SK-N-SH treated with all-trans-retinoic acid at 6 μM for 48 hours (cell line): ENCODE measurements around the gene NPFF.

Experiments used
- ATAC-seq: fragments of 200-7000 bp; cut with Tn5 transposase; 3 replicates; pipeline ENCODE4 v1.9.1; 2020; ENCODE audit warnings: mild to moderate bottlenecking, moderate library complexity
- ARNTL ChIP-seq: fragments of 450-650 bp; formaldehyde crosslinking; IDR thresholded peaks from 2 replicates; pipeline ENCODE4 v1.5.0; 2020; ENCODE audit warnings: low read depth, mild to moderate bottlenecking, moderate library complexity, borderline replicate concordance
- BACH2 ChIP-seq: fragments of 250-450 bp; sonication (Bioruptor Pico); IDR thresholded peaks from 2 replicates; pipeline ENCODE4 v1.9.0; 2021; ENCODE audit warnings: mild to moderate bottlenecking, borderline replicate concordance
- CSDC2 ChIP-seq: fragments of 250-450 bp; sonication (Bioruptor Pico); IDR thresholded peaks from 2 replicates; pipeline ENCODE4 v1.5.0; 2020; ENCODE audit warnings: mild to moderate bottlenecking, moderate library complexity
- GLIS3 ChIP-seq: fragments of 250-450 bp; sonication (Bioruptor Pico); IDR thresholded peaks from 2 replicates; pipeline ENCODE4 v1.5.0; 2020; ENCODE audit warnings: mild to moderate bottlenecking, moderate library complexity
- OSR1 ChIP-seq: fragments of 250-450 bp; sonication (Bioruptor Pico); IDR thresholded peaks from 2 replicates; pipeline ENCODE4 v1.8.0; 2022; ENCODE audit warnings: moderate library complexity, mild to moderate bottlenecking, inconsistent platforms
- PPARA ChIP-seq: fragments of 250-450 bp; sonication (Bioruptor Pico); IDR thresholded peaks from 2 replicates; pipeline ENCODE4 v1.5.0; 2020; ENCODE audit warnings: mild to moderate bottlenecking, borderline replicate concordance
- RARB ChIP-seq: fragments of 250-450 bp; sonication (Bioruptor Pico); IDR thresholded peaks from 2 replicates; pipeline ENCODE4 v1.8.0; 2021; ENCODE audit warnings: mild to moderate bottlenecking, moderate library complexity
- SNAI2 ChIP-seq: fragments of 250-450 bp; sonication (Bioruptor Pico); IDR thresholded peaks from 2 replicates; pipeline ENCODE4 v1.5.0; 2020; ENCODE audit warnings: mild to moderate bottlenecking, moderate library complexity
- TCF4 ChIP-seq: fragments of 250-450 bp; sonication (Bioruptor Pico); IDR thresholded peaks from 2 replicates; pipeline ENCODE4 v1.8.0; 2021; ENCODE audit warnings: mild to moderate bottlenecking, moderate library complexity, borderline replicate concordance
- TOX ChIP-seq: fragments of 250-450 bp; sonication (Bioruptor Pico); IDR thresholded peaks from 2 replicates; pipeline ENCODE4 v1.8.0; 2021; ENCODE audit warnings: mild to moderate bottlenecking, moderate library complexity, borderline replicate concordance
- ZC3H10 ChIP-seq: fragments of 250-450 bp; sonication (Bioruptor Pico); IDR thresholded peaks from 2 replicates; pipeline ENCODE4 v1.5.1; 2021; ENCODE audit warnings: mild to moderate bottlenecking, moderate library complexity
- ZFP30 ChIP-seq: fragments of 450-650 bp; formaldehyde crosslinking; IDR thresholded peaks from 2 replicates; pipeline ENCODE4 v1.5.0; 2022; ENCODE audit warnings: mild to moderate bottlenecking, moderate library complexity
- ZNF565 ChIP-seq: fragments of 450-650 bp; formaldehyde crosslinking; conservative IDR thresholded peaks from 2 replicates; pipeline ENCODE4 v1.5.0; 2020; ENCODE audit warnings: low read depth, mild to moderate bottlenecking, moderate library complexity
- ZNF70 ChIP-seq: fragments of 450-650 bp; formaldehyde crosslinking; IDR thresholded peaks from 2 replicates; pipeline ENCODE4 v1.5.0; 2020; ENCODE audit warnings: mild to moderate bottlenecking, moderate library complexity
- ZNF8 ChIP-seq: fragments of 450-650 bp; formaldehyde crosslinking; IDR thresholded peaks from 2 replicates; pipeline ENCODE4 v1.5.0; 2020; ENCODE audit warnings: mild to moderate bottlenecking, moderate library complexity
- TF ChIP-seq, protein P1 (sequence below): fragments of 250-450 bp; sonication (Bioruptor Pico); IDR thresholded peaks from 2 replicates; pipeline ENCODE4 v1.5.0; 2020; ENCODE audit warnings: mild to moderate bottlenecking, moderate library complexity
- TF ChIP-seq, protein P2 (sequence below): fragments of 250-450 bp; sonication (Bioruptor Pico); IDR thresholded peaks from 2 replicates; pipeline ENCODE4 v1.5.1; 2021; ENCODE audit warnings: mild to moderate bottlenecking, moderate library complexity
- TF ChIP-seq, protein P3 (sequence below): fragments of 250-450 bp; sonication (Bioruptor Pico); IDR thresholded peaks from 2 replicates; pipeline ENCODE4 v1.5.1; 2020; ENCODE audit warnings: low read depth, mild to moderate bottlenecking, moderate library complexity
- TF ChIP-seq, protein P4 (sequence below): fragments of 250-450 bp; sonication (Bioruptor Pico); IDR thresholded peaks from 2 replicates; pipeline ENCODE4 v1.8.0; 2020; ENCODE audit warnings: mild to moderate bottlenecking, moderate library complexity, borderline replicate concordance
- TF ChIP-seq, protein P5 (sequence below): fragments of 250-450 bp; sonication (Bioruptor Pico); IDR thresholded peaks from 2 replicates; pipeline ENCODE4 v1.8.0; 2021; ENCODE audit warnings: low read depth, mild to moderate bottlenecking, moderate library complexity, borderline replicate concordance

The NPFF gene

DNA sequence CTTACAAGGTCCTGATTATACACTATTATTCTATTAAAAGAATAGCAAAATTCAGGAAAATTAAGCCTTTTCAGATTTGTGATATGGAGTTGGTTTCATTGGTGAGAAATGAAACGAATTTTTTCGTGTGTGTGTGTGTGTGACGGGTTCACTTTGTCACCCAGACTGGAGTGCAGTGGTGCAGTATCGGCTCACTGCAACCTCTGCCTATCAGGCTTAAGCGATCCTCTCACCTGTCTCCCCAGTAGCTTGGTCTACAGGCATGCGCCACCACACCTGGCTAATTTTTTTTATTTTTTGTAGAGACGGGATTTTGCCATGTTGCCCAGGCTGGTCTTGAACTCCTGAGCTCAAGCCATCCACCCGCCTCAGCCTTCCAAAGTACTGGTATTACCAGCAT lies 45.7 kb downstream of the NPFF start:
- ATAC-seq, result no peak
- TF ChIP-seq, protein P1, sequence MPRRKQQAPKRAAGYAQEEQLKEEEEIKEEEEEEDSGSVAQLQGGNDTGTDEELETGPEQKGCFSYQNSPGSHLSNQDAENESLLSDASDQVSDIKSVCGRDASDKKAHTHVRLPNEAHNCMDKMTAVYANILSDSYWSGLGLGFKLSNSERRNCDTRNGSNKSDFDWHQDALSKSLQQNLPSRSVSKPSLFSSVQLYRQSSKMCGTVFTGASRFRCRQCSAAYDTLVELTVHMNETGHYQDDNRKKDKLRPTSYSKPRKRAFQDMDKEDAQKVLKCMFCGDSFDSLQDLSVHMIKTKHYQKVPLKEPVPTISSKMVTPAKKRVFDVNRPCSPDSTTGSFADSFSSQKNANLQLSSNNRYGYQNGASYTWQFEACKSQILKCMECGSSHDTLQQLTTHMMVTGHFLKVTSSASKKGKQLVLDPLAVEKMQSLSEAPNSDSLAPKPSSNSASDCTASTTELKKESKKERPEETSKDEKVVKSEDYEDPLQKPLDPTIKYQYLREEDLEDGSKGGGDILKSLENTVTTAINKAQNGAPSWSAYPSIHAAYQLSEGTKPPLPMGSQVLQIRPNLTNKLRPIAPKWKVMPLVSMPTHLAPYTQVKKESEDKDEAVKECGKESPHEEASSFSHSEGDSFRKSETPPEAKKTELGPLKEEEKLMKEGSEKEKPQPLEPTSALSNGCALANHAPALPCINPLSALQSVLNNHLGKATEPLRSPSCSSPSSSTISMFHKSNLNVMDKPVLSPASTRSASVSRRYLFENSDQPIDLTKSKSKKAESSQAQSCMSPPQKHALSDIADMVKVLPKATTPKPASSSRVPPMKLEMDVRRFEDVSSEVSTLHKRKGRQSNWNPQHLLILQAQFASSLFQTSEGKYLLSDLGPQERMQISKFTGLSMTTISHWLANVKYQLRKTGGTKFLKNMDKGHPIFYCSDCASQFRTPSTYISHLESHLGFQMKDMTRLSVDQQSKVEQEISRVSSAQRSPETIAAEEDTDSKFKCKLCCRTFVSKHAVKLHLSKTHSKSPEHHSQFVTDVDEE (CRISPR knock-in tag), result no peak
- TF ChIP-seq SNAI2 (no peak), ZNF565 (CRISPR knock-in tag) (no peak), ARNTL (CRISPR knock-in tag) (no peak), TOX (no peak), ZFP30 (CRISPR knock-in tag) (no peak), OSR1 (CRISPR knock-in tag) (no peak), GLIS3 (no peak)
- TF ChIP-seq, protein P2, sequence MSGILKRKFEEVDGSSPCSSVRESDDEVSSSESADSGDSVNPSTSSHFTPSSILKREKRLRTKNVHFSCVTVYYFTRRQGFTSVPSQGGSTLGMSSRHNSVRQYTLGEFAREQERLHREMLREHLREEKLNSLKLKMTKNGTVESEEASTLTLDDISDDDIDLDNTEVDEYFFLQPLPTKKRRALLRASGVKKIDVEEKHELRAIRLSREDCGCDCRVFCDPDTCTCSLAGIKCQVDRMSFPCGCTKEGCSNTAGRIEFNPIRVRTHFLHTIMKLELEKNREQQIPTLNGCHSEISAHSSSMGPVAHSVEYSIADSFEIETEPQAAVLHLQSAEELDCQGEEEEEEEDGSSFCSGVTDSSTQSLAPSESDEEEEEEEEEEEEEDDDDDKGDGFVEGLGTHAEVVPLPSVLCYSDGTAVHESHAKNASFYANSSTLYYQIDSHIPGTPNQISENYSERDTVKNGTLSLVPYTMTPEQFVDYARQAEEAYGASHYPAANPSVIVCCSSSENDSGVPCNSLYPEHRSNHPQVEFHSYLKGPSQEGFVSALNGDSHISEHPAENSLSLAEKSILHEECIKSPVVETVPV (CRISPR knock-in tag), result no peak
- TF ChIP-seq, protein P3, sequence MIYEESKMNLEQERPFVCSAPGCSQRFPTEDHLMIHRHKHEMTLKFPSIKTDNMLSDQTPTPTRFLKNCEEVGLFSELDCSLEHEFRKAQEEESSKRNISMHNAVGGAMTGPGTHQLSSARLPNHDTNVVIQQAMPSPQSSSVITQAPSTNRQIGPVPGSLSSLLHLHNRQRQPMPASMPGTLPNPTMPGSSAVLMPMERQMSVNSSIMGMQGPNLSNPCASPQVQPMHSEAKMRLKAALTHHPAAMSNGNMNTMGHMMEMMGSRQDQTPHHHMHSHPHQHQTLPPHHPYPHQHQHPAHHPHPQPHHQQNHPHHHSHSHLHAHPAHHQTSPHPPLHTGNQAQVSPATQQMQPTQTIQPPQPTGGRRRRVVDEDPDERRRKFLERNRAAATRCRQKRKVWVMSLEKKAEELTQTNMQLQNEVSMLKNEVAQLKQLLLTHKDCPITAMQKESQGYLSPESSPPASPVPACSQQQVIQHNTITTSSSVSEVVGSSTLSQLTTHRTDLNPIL, result no peak
- TF ChIP-seq, protein P4, sequence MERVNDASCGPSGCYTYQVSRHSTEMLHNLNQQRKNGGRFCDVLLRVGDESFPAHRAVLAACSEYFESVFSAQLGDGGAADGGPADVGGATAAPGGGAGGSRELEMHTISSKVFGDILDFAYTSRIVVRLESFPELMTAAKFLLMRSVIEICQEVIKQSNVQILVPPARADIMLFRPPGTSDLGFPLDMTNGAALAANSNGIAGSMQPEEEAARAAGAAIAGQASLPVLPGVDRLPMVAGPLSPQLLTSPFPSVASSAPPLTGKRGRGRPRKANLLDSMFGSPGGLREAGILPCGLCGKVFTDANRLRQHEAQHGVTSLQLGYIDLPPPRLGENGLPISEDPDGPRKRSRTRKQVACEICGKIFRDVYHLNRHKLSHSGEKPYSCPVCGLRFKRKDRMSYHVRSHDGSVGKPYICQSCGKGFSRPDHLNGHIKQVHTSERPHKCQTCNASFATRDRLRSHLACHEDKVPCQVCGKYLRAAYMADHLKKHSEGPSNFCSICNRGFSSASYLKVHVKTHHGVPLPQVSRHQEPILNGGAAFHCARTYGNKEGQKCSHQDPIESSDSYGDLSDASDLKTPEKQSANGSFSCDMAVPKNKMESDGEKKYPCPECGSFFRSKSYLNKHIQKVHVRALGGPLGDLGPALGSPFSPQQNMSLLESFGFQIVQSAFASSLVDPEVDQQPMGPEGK, result no peak

DNA sequence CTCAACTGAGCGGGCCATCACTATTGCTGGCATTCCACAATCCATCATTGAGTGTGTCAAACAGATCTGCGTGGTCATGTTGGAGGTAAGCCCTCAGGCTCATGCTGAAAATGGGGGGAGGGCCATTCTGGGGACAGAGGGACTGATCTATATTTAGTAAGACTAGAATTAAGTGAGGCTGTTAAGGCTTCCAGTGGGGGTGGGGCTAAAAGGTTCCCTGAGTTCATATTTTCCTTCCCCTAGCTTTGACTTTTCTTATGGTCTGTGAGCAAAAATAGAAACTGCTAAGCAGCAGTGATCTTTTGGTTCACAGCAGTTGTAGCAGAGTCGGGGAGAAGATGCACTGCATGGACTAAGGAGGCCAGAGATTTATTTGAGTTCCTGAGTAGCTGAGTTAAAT lies 46.2 kb downstream of the NPFF start:
- TF ChIP-seq OSR1 (CRISPR knock-in tag) (no peak), ARNTL (CRISPR knock-in tag) (no peak), SNAI2 (no peak), ZNF8 (CRISPR knock-in tag) (no peak), ZFP30 (CRISPR knock-in tag) (no peak), TCF4 (CRISPR knock-in tag) (no peak)
- TF ChIP-seq, protein P5, sequence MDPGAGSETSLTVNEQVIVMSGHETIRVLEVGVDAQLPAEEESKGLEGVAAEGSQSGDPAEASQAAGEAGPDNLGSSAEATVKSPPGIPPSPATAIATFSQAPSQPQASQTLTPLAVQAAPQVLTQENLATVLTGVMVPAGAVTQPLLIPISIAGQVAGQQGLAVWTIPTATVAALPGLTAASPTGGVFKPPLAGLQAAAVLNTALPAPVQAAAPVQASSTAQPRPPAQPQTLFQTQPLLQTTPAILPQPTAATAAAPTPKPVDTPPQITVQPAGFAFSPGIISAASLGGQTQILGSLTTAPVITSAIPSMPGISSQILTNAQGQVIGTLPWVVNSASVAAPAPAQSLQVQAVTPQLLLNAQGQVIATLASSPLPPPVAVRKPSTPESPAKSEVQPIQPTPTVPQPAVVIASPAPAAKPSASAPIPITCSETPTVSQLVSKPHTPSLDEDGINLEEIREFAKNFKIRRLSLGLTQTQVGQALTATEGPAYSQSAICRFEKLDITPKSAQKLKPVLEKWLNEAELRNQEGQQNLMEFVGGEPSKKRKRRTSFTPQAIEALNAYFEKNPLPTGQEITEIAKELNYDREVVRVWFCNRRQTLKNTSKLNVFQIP (CRISPR knock-in tag), result no peak
- TF ChIP-seq, protein P2 (CRISPR knock-in tag), result no peak
- ATAC-seq, result no peak

DNA sequence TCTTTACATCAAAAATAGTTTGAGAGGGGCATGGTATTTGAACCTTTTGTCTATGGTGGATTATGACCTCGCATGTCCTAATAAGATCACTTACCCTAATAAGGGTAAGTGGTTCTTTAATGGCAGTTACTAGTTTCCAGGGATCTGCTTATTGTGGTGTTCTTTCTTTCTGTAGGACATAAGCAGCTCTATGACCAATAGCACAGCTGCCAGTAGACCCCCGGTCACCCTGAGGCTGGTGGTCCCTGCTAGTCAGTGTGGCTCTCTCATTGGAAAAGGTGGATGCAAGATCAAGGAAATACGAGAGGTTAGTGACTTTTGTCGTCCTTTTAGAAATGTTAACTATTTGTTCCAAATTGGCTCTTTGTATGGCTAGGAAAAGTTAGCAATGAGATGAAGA lies 48.2 kb downstream of the NPFF start:
- ATAC-seq, result no peak
- TF ChIP-seq GLIS3, result no peak
- no peak for TF ChIP-seq CSDC2 (CRISPR knock-in tag)
- no peak for TF ChIP-seq ZNF8 (CRISPR knock-in tag)
- TF ChIP-seq ZNF70, result no peak
- TF ChIP-seq PPARA (CRISPR knock-in tag), result no peak
- no peak for TF ChIP-seq BACH2 (CRISPR knock-in tag)
- TF ChIP-seq OSR1 (CRISPR knock-in tag), result no peak
- no peak for TF ChIP-seq ZC3H10
- no peak for TF ChIP-seq RARB (CRISPR knock-in tag)
- TF ChIP-seq ARNTL (CRISPR knock-in tag), result no peak
- no peak for TF ChIP-seq TOX
- TF ChIP-seq, protein P2 (CRISPR knock-in tag), result no peak
- TF ChIP-seq, protein P5 (CRISPR knock-in tag), result no peak
- TF ChIP-seq, protein P1 (CRISPR knock-in tag), result no peak
